HCT116 (cell line): ENCODE measurements around the gene ENTPD6.

ENCODE experiments used
- CEBPB ChIP-seq: IDR thresholded peaks from 2 replicates; pipeline ENCODE4 v1.6.1; 2012; ENCODE audit warnings: low read depth
- EGR1 ChIP-seq: IDR thresholded peaks from 2 replicates; pipeline ENCODE4 v1.6.1; 2012; ENCODE audit warnings: low read depth
- POLR2AphosphoS5 ChIP-seq: IDR thresholded peaks from 2 replicates; pipeline ENCODE4 v1.6.1; 2011; ENCODE audit warnings: mild to moderate bottlenecking, low read depth, low read length, moderate library complexity
- SRF ChIP-seq: IDR thresholded peaks from 2 replicates; pipeline ENCODE4 v1.6.1; 2012; ENCODE audit warnings: low read depth

- TF ChIP-seq CEBPB: no peak
- no peak; the same call in 1 of the 2 replicates for TF ChIP-seq POLR2AphosphoS5
- no peak for TF ChIP-seq EGR1
- TF ChIP-seq SRF: no peak
These were observed 80.5 kb downstream of the ENTPD6 start for GRCh38 chr20:25275813-25276532.
